Measurements from ENCODE around the gene TCOF1. TPM values are rescaled to one million over a fixed set of nuclear protein-coding genes. Genes with fewer than 3 reads are reported as not detected.

Gene TCOF1
- total RNA-seq, 2 donors from 2014 or later = 55.5 to 62.3 TPM

GRCh38 chr5:150368526-150368925, 11.0 kb downstream of the TCOF1 start:
- H3K27ac Mint-ChIP-seq = no peak overlapping the region
- no peaks in the 10 kb centered on the region for H3K4me1 Mint-ChIP-seq (ENCODE audit: low read depth)
- DNase-seq (no peak), ATAC-seq (replicated peaks in 1 of 2) (no peak)
- peaks cover 5 to 22% of the 10 kb centered on the region in 2 donors for H3K36me3 Mint-ChIP-seq (ENCODE audit: insufficient read depth in 2 of 2)
- no peaks in the 10 kb centered on the region for H3K9me3 Mint-ChIP-seq
- H3K27me3 Mint-ChIP-seq (ENCODE audit: low read depth) = no peaks in the 10 kb centered on the region
- no peak overlapping the region for H3K4me3 Mint-ChIP-seq

GRCh38 chr5:150372639-150373038, 15.1 kb downstream of the TCOF1 start:
- no peak for ATAC-seq (replicated peaks in 1 of 2)
- no peak for DNase-seq
- Mint-ChIP-seq H3K27ac (no peak overlapping the region), H3K4me1 (ENCODE audit: low read depth) (no peaks in the 10 kb centered on the region), H3K4me3 (no peak overlapping the region), H3K9me3 (no peaks in the 10 kb centered on the region), H3K36me3 (ENCODE audit: insufficient read depth in 2 of 2) (peaks cover 4 to 17% of the 10 kb centered on the region in 2 donors), H3K27me3 (ENCODE audit: low read depth) (no peaks in the 10 kb centered on the region)

GRCh38 chr5:150374651-150375050, 17.2 kb downstream of the TCOF1 start:
- no peaks in the 10 kb centered on the region for H3K9me3 Mint-ChIP-seq
- H3K4me3 Mint-ChIP-seq = no peak overlapping the region
- no peaks in the 10 kb centered on the region for H3K4me1 Mint-ChIP-seq (ENCODE audit: low read depth)
- peaks cover 6 to 22% of the 10 kb centered on the region in 2 donors for H3K36me3 Mint-ChIP-seq (ENCODE audit: insufficient read depth in 2 of 2)
- H3K27me3 Mint-ChIP-seq (ENCODE audit: low read depth) = no peaks in the 10 kb centered on the region
- DNase-seq (no peak), ATAC-seq (replicated peaks in 1 of 2) (no peak)
- H3K27ac Mint-ChIP-seq = no peak overlapping the region

- no peaks in the 10 kb centered on the region for H3K27me3 Mint-ChIP-seq (ENCODE audit: low read depth)
- ATAC-seq (replicated peaks in 1 of 2) = peak in 1 of 2 donors; percentile 21
- no peaks in the 10 kb centered on the region for H3K9me3 Mint-ChIP-seq
- peak overlapping the region; percentile 30 for H3K27ac Mint-ChIP-seq
- H3K36me3 Mint-ChIP-seq (ENCODE audit: insufficient read depth in 2 of 2) = peaks cover 3 to 20% of the 10 kb centered on the region in 2 donors
- no peak for DNase-seq
- no peak overlapping the region for H3K4me3 Mint-ChIP-seq
- no peaks in the 10 kb centered on the region for H3K4me1 Mint-ChIP-seq (ENCODE audit: low read depth)
Measured at GRCh38 chr5:150376799-150377771, 19.6 kb downstream of the TCOF1 start.

GRCh38 chr5:150377964-150378694, 20.6 kb downstream of the TCOF1 start:
- H3K9me3 Mint-ChIP-seq = no peaks in the 10 kb centered on the region
- peak overlapping the region; percentile 3 for H3K27ac Mint-ChIP-seq
- DNase-seq (no peak), ATAC-seq (replicated peaks in 1 of 2) (no peak)
- peaks cover 3 to 18% of the 10 kb centered on the region in 2 donors for H3K36me3 Mint-ChIP-seq (ENCODE audit: insufficient read depth in 2 of 2)
- H3K27me3 Mint-ChIP-seq (ENCODE audit: low read depth) = no peaks in the 10 kb centered on the region
- H3K4me1 Mint-ChIP-seq (ENCODE audit: low read depth) = no peaks in the 10 kb centered on the region
- no peak overlapping the region for H3K4me3 Mint-ChIP-seq

GRCh38 chr5:150384701-150385100, 27.2 kb downstream of the TCOF1 start:
- Mint-ChIP-seq H3K36me3 (ENCODE audit: insufficient read depth in 2 of 2) (peaks cover 0 to 14% of the 10 kb centered on the region in 2 donors), H3K27me3 (ENCODE audit: low read depth) (no peaks in the 10 kb centered on the region), H3K4me1 (ENCODE audit: low read depth) (no peaks in the 10 kb centered on the region), H3K9me3 (no peaks in the 10 kb centered on the region), H3K27ac (no peak overlapping the region), H3K4me3 (no peak overlapping the region)
- DNase-seq = no peak
- ATAC-seq (replicated peaks in 1 of 2) = no peak

GRCh38 chr5:150386024-150386855, 28.7 kb downstream of the TCOF1 start:
- Mint-ChIP-seq H3K9me3 (no peaks in the 10 kb centered on the region), H3K4me3 (no peak overlapping the region), H3K27ac (peak overlapping the region; percentile 49), H3K4me1 (ENCODE audit: low read depth) (no peaks in the 10 kb centered on the region), H3K36me3 (ENCODE audit: insufficient read depth in 2 of 2) (peaks cover 0 to 16% of the 10 kb centered on the region in 2 donors), H3K27me3 (ENCODE audit: low read depth) (no peaks in the 10 kb centered on the region)
- DNase-seq = no peak
- ATAC-seq (replicated peaks in 1 of 2) = no peak

- Mint-ChIP-seq H3K4me3 (no peak overlapping the region), H3K27ac (no peak overlapping the region), H3K27me3 (ENCODE audit: low read depth) (no peaks in the 10 kb centered on the region), H3K36me3 (ENCODE audit: insufficient read depth in 2 of 2) (peaks cover 0 to 11% of the 10 kb centered on the region in 2 donors), H3K4me1 (ENCODE audit: low read depth) (no peaks in the 10 kb centered on the region), H3K9me3 (no peaks in the 10 kb centered on the region)
- no peak for DNase-seq
- no peak for ATAC-seq (replicated peaks in 1 of 2)
Measured at GRCh38 chr5:150389531-150390266, 32.2 kb downstream of the TCOF1 start.

- Mint-ChIP-seq H3K4me1 (ENCODE audit: low read depth) (no peaks in the 10 kb centered on the region), H3K27me3 (ENCODE audit: low read depth) (no peaks in the 10 kb centered on the region), H3K27ac (peak overlapping the region; percentile 81), H3K36me3 (ENCODE audit: insufficient read depth in 2 of 2) (peaks cover 6 to 18% of the 10 kb centered on the region in 2 donors), H3K4me3 (no peak overlapping the region), H3K9me3 (no peaks in the 10 kb centered on the region)
- ATAC-seq (replicated peaks in 1 of 2) (no peak), DNase-seq (no peak)
Measured at GRCh38 chr5:150391064-150391834, 33.8 kb downstream of the TCOF1 start.

GRCh38 chr5:150391986-150392385, 34.5 kb downstream of the TCOF1 start:
- peaks cover 8 to 22% of the 10 kb centered on the region in 2 donors for H3K36me3 Mint-ChIP-seq (ENCODE audit: insufficient read depth in 2 of 2)
- H3K4me1 Mint-ChIP-seq (ENCODE audit: low read depth) = no peaks in the 10 kb centered on the region
- H3K27me3 Mint-ChIP-seq (ENCODE audit: low read depth) = no peaks in the 10 kb centered on the region
- H3K4me3 Mint-ChIP-seq = no peak overlapping the region
- ATAC-seq (replicated peaks in 1 of 2) = no peak
- no peak for DNase-seq
- no peak overlapping the region for H3K27ac Mint-ChIP-seq
- H3K9me3 Mint-ChIP-seq = no peaks in the 10 kb centered on the region

- Mint-ChIP-seq H3K4me3 (no peak overlapping the region), H3K36me3 (ENCODE audit: insufficient read depth in 2 of 2) (peaks cover 8 to 22% of the 10 kb centered on the region in 2 donors), H3K27me3 (ENCODE audit: low read depth) (no peaks in the 10 kb centered on the region), H3K4me1 (ENCODE audit: low read depth) (no peaks in the 10 kb centered on the region), H3K27ac (no peak overlapping the region), H3K9me3 (no peaks in the 10 kb centered on the region)
- DNase-seq (no peak), ATAC-seq (replicated peaks in 1 of 2) (no peak)
Measured at GRCh38 chr5:150392680-150393079, 35.2 kb downstream of the TCOF1 start.

Measured in activated T-cell treated with anti-CD3 and anti-CD28 coated beads, Interleukin-2, amount 50 U/mL, for 72 hours (primary cell).